B cell (primary cell): ENCODE measurements around the gene VWA1. TPM values are rescaled to one million over a fixed set of nuclear protein-coding genes. Genes with fewer than 3 reads are reported as not detected.

ENCODE experiments used
- ATAC-seq: fragments of 200-7000 bp; cut with Tn5 transposase; one replicate; pipeline ENCODE4 v1.10.0; 2021; ENCODE audit warnings: low read depth, mild to moderate bottlenecking, moderate number of reproducible peaks, moderate library complexity
- CTCF ChIA-PET: fragments of 350-600 bp; sonication (Branson Sonifier 250); formaldehyde crosslinking; loops from one replicate; lab custom pipeline; 2021; ENCODE audit warnings: antibody characterized with exemption, inconsistent platforms; lab: Charles Lee
- POLR2A ChIA-PET: fragments of 350-600 bp; sonication (Branson Sonifier 250); formaldehyde crosslinking; loops from one replicate; lab custom pipeline; 2021; ENCODE audit warnings: antibody characterized with exemption; lab: Charles Lee
- DNase-seq: peaks from one replicate; pipeline ENCODE4 v3.0.0; 2013
- H2AFZ ChIP-seq: 2 replicates; pipeline ENCODE4 v1.6.1; 2012; ENCODE audit warnings: mild to moderate bottlenecking, low read depth, low read length; ENCODE audit not compliant: insufficient read depth, poor library complexity, severe bottlenecking
- H3K27ac ChIP-seq, 2 donors: 1 replicate in 1 of 2; 2 replicates in 1 of 2; pipeline ENCODE4 v1.5.1; 2012 to 2013; ENCODE audit warnings: low read length in 2 of 2, mild to moderate bottlenecking in 2 of 2, moderate library complexity in 1 of 2
- H3K27me3 ChIP-seq, 4 experiments: fragments of 200-600 bp in 1 of 4; sonication (generic) in 1 of 4; replicated peaks in 1 of 4; 1 replicate in 2 of 4; 2 replicates in 2 of 4; pipeline versions ENCODE4 v1.6.1 to v1.7.0; 2013 to 2016; ENCODE audit warnings: low read length in 3 of 4, mild to moderate bottlenecking in 2 of 4, mixed read lengths in 1 of 4, moderate library complexity in 1 of 4; ENCODE audit not compliant: insufficient read depth in 4 of 4, control insufficient read depth in 3 of 4; ENCODE audit errors: control extremely low read depth in 1 of 4
- H3K36me3 ChIP-seq, 2 experiments: replicated peaks in 1 of 2; 1 replicate in 1 of 2; 2 replicates in 1 of 2; pipeline versions ENCODE4 v1.6.1 to v1.7.1; 2013; ENCODE audit warnings: low read length in 1 of 2; ENCODE audit not compliant: insufficient read depth in 2 of 2, control insufficient read depth in 1 of 2; ENCODE audit errors: control extremely low read depth in 1 of 2, extremely low read depth in 1 of 2
- H3K4me1 ChIP-seq, 2 donors: fragments of 200-600 bp in 1 of 2; sonication (generic) in 1 of 2; 1 replicate in 1 of 2; 2 replicates in 1 of 2; pipeline versions ENCODE4 v1.5.1 to v1.6.1; 2013 to 2017; ENCODE audit warnings: low read length in 2 of 2; ENCODE audit not compliant: control insufficient read depth in 2 of 2, insufficient read depth in 2 of 2
- H3K4me2 ChIP-seq: replicated peaks from 2 replicates; pipeline ENCODE3; 2012; ENCODE audit warnings: mild to moderate bottlenecking, low read depth, low read length; ENCODE audit not compliant: poor library complexity, severe bottlenecking
- H3K4me3 ChIP-seq, 5 experiments: fragments of 200-600 bp in 1 of 5; sonication (generic) in 1 of 5; 1 replicate in 3 of 5; 2 replicates in 2 of 5; pipeline versions ENCODE4 v1.5.1 to v1.7.0; 2011 to 2016; ENCODE audit warnings: low read length in 4 of 5, mild to moderate bottlenecking in 4 of 5, low read depth in 2 of 5, control low read depth in 1 of 5, moderate library complexity in 1 of 5; ENCODE audit not compliant: insufficient read depth in 1 of 5; ENCODE audit errors: control extremely low read depth in 1 of 5, extremely low read depth in 1 of 5
- H3K79me2 ChIP-seq: fragments of 200-600 bp; sonication (generic); one replicate; pipeline ENCODE4 v1.6.0; 2016; ENCODE audit warnings: low read length; ENCODE audit not compliant: control insufficient read depth, insufficient read depth
- H3K9ac ChIP-seq: fragments of 200-600 bp; sonication (generic); 2 replicates; pipeline ENCODE4 v1.6.1; 2017; ENCODE audit warnings: mild to moderate bottlenecking, low read length, moderate library complexity
- H3K9me3 ChIP-seq, 3 donors: one replicate each; pipeline versions ENCODE4 v1.6.1 to v1.7.1; 2013; ENCODE audit warnings: low read length in 2 of 3; ENCODE audit not compliant: control insufficient read depth in 2 of 3, insufficient read depth in 1 of 3; ENCODE audit errors: control extremely low read depth in 1 of 3
- H4K20me1 ChIP-seq: 2 replicates; pipeline ENCODE4 v1.6.0; 2012; ENCODE audit warnings: mild to moderate bottlenecking, low read length; ENCODE audit not compliant: insufficient read depth, control insufficient read depth, poor library complexity, severe bottlenecking
- H3K27ac Mint-ChIP-seq: one replicate; pipeline ENCODE4 v1.8.0; 2021; ENCODE audit warnings: mixed read lengths
- H3K27me3 Mint-ChIP-seq: one replicate; pipeline ENCODE4 v1.8.0; 2021; ENCODE audit warnings: mixed read lengths
- H3K4me1 Mint-ChIP-seq: one replicate; pipeline ENCODE4 v1.8.0; 2021; ENCODE audit warnings: mixed read lengths
- H3K4me3 Mint-ChIP-seq: one replicate; pipeline ENCODE4 v1.8.0; 2021; ENCODE audit warnings: mixed read lengths
- H3K9me3 Mint-ChIP-seq: one replicate; pipeline ENCODE4 v1.8.0; 2022; ENCODE audit warnings: mixed read lengths; ENCODE audit not compliant: insufficient read depth
- EZH2 ChIP-seq: IDR thresholded peaks from 2 replicates; pipeline ENCODE4 v1.6.1; 2012; ENCODE audit warnings: borderline replicate concordance, low read depth, mild to moderate bottlenecking, moderate library complexity, low read length; ENCODE audit not compliant: insufficient read depth, poor library complexity, severe bottlenecking
- WGBS: methylation state at CpG from one replicate; pipeline ENCODE4 v1.1.5; 2013; ENCODE audit warnings: missing lambda C conversion rate; ENCODE audit not compliant: insufficient coverage; 5-methylcytosine and 5-hydroxymethylcytosine counted together
- intact Hi-C: fragments of 100-400 bp; cut with micrococcal nuclease; formaldehyde crosslinking; loops from one replicate; pipeline ENCODE4 v1.10.0; 2022
- polyA plus RNA-seq: library from polyadenylated mRNA; depleted of rRNA; stranded (reverse); fragments of >200 nt; gene quantifications from 2 replicates; pipeline ENCODE4 v1.2.3, GENCODE V29; 2012
- total RNA-seq, 2 donors: library from RNA; stranded (reverse); fragments of 120-200 nt in 1 of 2; gene quantifications; 1 replicate in 1 of 2; 2 replicates in 1 of 2; pipeline versions ENCODE4 v1.2.3 to v1.2.4, GENCODE V29; 2013 to 2022
- TF ChIP-seq, protein P1 (sequence below): fragments of 200-600 bp; IDR thresholded peaks from one replicate; pipeline ENCODE4 v1.8.0; 2022; ENCODE audit warnings: antibody characterized with exemption, mild to moderate bottlenecking

The VWA1 gene
- total and polyA plus RNA-seq, 2 donors (not counting 1 experiment from before 2014, with no cell fraction given) = 0.09 TPM; not detected in 1

DNA sequence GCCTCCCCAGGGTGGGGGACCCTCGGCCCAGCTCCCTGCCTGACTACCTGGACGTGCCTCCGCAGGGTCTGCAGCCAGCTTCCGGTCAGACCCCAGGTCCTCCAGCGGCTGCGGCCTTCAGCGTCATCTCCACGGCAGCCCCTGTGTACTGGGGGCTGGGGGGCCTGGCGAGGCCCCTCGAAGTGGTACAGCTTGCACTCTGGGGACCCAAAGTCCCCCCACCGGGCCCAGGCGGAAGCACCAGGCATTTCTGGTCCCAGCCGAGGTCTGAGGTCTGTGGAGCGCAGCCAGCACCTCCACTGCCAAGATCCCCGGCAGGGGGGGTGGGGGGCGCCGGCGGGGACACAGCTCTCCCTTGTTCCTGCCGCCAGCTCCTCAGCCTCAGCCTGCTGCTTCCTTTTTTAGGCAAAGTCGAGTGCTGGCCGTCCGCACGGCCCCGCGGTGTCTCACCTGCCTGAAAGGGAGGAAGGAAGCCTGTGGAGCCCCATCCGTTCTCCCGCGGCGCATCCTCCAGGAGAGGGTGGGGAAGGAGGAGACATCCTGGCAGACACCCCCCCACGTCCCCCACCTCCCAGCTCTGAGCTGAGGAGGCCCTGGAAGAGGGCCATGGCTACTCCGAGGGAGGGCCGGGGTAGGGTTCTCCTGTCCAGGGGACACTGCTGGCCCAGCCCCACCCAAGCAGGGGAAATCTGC lies 1.2 kb upstream of the VWA1 start:
- WGBS = 6% methylated on average over 21 of the region's 32 CpGs
- Mint-ChIP-seq H3K27ac (no peak overlapping the region), H3K4me3 (no peak overlapping the region), H3K4me1 (peaks cover 12% of the 10 kb centered on the region), H3K27me3 (peaks cover 29% of the 10 kb centered on the region), H3K9me3 (no peaks in the 10 kb centered on the region)
- Histone ChIP-seq H3K4me1 (peaks cover 35% of the 10 kb centered on the region in 2 donors), H3K9me3 (peaks cover 0 to 31% (median 0%) of the 10 kb centered on the region in 3 donors), H2AFZ (peak overlapping the region; percentile 14), H3K9ac (no peak overlapping the region), H3K79me2 (no peaks in the 10 kb centered on the region), H3K36me3 (no peaks in the 10 kb centered on the region), H3K27me3 (peaks cover 0 to 74% (median 35%) of the 10 kb centered on the region in 4 experiments), H3K4me2 (peak overlapping the region; percentile 86), H3K4me3 (no peak overlapping the region), H3K27ac (no peak overlapping the region), H4K20me1 (no peaks in the 10 kb centered on the region)
- DNase-seq = peak; percentile 56
- CTCF ChIA-PET = no interaction called here
- ATAC-seq = no peak
- TF ChIP-seq EZH2 = no peak
- TF ChIP-seq, protein P1, sequence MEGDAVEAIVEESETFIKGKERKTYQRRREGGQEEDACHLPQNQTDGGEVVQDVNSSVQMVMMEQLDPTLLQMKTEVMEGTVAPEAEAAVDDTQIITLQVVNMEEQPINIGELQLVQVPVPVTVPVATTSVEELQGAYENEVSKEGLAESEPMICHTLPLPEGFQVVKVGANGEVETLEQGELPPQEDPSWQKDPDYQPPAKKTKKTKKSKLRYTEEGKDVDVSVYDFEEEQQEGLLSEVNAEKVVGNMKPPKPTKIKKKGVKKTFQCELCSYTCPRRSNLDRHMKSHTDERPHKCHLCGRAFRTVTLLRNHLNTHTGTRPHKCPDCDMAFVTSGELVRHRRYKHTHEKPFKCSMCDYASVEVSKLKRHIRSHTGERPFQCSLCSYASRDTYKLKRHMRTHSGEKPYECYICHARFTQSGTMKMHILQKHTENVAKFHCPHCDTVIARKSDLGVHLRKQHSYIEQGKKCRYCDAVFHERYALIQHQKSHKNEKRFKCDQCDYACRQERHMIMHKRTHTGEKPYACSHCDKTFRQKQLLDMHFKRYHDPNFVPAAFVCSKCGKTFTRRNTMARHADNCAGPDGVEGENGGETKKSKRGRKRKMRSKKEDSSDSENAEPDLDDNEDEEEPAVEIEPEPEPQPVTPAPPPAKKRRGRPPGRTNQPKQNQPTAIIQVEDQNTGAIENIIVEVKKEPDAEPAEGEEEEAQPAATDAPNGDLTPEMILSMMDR = no peak
- POLR2A ChIA-PET = no interaction called here
- intact Hi-C loops = no loop called here

DNA sequence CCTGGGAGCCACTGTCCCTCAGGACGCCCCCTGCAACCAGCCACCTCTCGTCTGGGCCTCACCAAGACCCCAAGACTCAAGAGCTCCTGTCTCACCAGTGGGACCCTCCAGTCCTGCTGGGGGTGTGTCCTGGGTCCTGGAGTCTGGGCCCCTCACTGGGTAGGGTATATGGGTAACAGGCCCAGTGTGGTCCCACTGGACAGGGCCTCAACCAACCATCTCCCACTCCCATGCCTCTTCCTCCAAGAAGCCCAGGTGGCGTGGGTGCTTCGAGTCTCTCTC lies 725 bp upstream of the VWA1 start:
- H4K20me1 ChIP-seq = no peaks in the 10 kb centered on the region
- CTCF ChIA-PET = no interaction called here
- H3K4me1 Mint-ChIP-seq = peaks cover 12% of the 10 kb centered on the region
- WGBS = 72% methylated on average over 3 of the region's 4 CpGs
- TF ChIP-seq EZH2 = no peak
- TF ChIP-seq, protein P1 = no peak
- no peak overlapping the region for H3K27ac ChIP-seq
- H3K4me1 ChIP-seq = peaks cover 35% of the 10 kb centered on the region in 2 donors
- peaks cover 0 to 31% (median 0%) of the 10 kb centered on the region in 3 donors for H3K9me3 ChIP-seq
- DNase-seq (no peak), ATAC-seq (no peak)
- H3K4me2 ChIP-seq = peak overlapping the region; percentile 86
- H2AFZ ChIP-seq = no peak overlapping the region
- peaks cover 0 to 71% (median 33%) of the 10 kb centered on the region in 4 experiments for H3K27me3 ChIP-seq
- POLR2A ChIA-PET = no interaction called here
- intact Hi-C loops = no loop called here
- H3K27ac Mint-ChIP-seq = peak overlapping the region; percentile 50
- no peaks in the 10 kb centered on the region for H3K36me3 ChIP-seq
- peak overlapping the region; percentile 64 for H3K4me3 Mint-ChIP-seq
- no peak overlapping the region for H3K9ac ChIP-seq
- no peaks in the 10 kb centered on the region for H3K79me2 ChIP-seq
- H3K4me3 ChIP-seq = no peak overlapping the region
- no peaks in the 10 kb centered on the region for H3K9me3 Mint-ChIP-seq
- peaks cover 24% of the 10 kb centered on the region for H3K27me3 Mint-ChIP-seq
